ENCODE results near the gene GNG12.

DNA sequence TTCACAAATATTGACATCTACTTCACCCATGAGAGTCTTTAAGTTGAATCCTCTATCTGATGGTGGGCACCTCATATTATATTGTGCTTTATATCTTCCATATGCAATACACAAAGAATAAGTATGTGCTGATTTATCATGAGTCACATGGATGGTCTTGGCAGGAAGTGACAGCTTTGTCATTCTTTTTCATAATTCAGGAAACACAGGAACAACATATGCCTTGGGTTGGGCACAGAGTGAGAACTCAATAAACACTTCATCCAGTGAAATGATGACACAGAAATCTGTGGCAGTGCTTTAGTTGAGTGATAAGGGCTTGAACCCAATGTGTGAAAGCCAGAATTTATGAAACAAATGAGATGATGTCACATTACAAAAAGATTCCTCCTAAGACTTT is 107.0 kb downstream of the GNG12 start:
- TF ChIP-seq, protein P1, sequence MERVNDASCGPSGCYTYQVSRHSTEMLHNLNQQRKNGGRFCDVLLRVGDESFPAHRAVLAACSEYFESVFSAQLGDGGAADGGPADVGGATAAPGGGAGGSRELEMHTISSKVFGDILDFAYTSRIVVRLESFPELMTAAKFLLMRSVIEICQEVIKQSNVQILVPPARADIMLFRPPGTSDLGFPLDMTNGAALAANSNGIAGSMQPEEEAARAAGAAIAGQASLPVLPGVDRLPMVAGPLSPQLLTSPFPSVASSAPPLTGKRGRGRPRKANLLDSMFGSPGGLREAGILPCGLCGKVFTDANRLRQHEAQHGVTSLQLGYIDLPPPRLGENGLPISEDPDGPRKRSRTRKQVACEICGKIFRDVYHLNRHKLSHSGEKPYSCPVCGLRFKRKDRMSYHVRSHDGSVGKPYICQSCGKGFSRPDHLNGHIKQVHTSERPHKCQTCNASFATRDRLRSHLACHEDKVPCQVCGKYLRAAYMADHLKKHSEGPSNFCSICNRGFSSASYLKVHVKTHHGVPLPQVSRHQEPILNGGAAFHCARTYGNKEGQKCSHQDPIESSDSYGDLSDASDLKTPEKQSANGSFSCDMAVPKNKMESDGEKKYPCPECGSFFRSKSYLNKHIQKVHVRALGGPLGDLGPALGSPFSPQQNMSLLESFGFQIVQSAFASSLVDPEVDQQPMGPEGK (CRISPR knock-in tag; IDR thresholded peaks at IDR 0.05; ENCODE audit: borderline replicate concordance) = no peak
- TF ChIP-seq ISL1 (CRISPR knock-in tag; IDR thresholded peaks at IDR 0.05) = no peak
- TF ChIP-seq ZC3H10 (CRISPR knock-in tag; IDR thresholded peaks at IDR 0.05) = no peak
- no peak for TF ChIP-seq PPARA (CRISPR knock-in tag; IDR thresholded peaks at IDR 0.05; ENCODE audit: borderline replicate concordance)
- TF ChIP-seq ZFP30 (CRISPR knock-in tag; IDR thresholded peaks at IDR 0.05) = no peak
